Thyroid gland (tissue), 4 donors: ENCODE measurements around the gene MAP3K5. TPM values are rescaled to one million over a fixed set of nuclear protein-coding genes. Genes with fewer than 3 reads are reported as not detected.
A peak's percentile ranks its signal among the peaks of the same experiment; 100 is the strongest.

Experiments
- DNase-seq, 2 donors: peaks; one replicate each; pipeline ENCODE4 v3.0.0-alpha.2; 2019
- H3K27ac ChIP-seq, 3 donors: fragments of 200-600 bp; sonication (generic); 1 replicate in 2 of 3; 2 replicates in 1 of 3; pipeline ENCODE4 v1.5.1; 2016 to 2019; ENCODE audit warnings: mild to moderate bottlenecking in 1 of 3, moderate library complexity in 1 of 3
- H3K27me3 ChIP-seq: fragments of 200-600 bp; sonication (generic); one replicate; pipeline ENCODE4 v1.5.1; 2019
- H3K36me3 ChIP-seq, 2 donors: fragments of 200-600 bp; sonication (generic); one replicate each; pipeline ENCODE4 v1.5.1; 2016 to 2019
- H3K4me1 ChIP-seq, 2 donors: fragments of 200-600 bp; sonication (generic); one replicate each; pipeline ENCODE4 v1.5.1; 2017 to 2019
- H3K4me3 ChIP-seq, 3 donors: fragments of 200-600 bp; sonication (generic); replicated peaks in 1 of 3; 1 replicate in 2 of 3; 2 replicates in 1 of 3; pipeline ENCODE4 v1.5.1; 2016; ENCODE audit warnings: mild to moderate bottlenecking in 1 of 3
- H3K9me3 ChIP-seq: fragments of 200-600 bp; sonication (generic); one replicate; pipeline ENCODE4 v1.5.1; 2017
- CTCF ChIP-seq, 6 experiments: fragments of 200-600 bp in 3 of 6; fragments of 450-650 bp in 3 of 6; sonication (generic) in 3 of 6; IDR thresholded peaks; one replicate each; pipeline ENCODE4 v1.5.1; 2016 to 2019; ENCODE audit warnings: antibody characterized with exemption in 6 of 6, mild to moderate bottlenecking in 2 of 6, inconsistent platforms in 1 of 6, moderate library complexity in 1 of 6
- POLR2A ChIP-seq, 2 donors: fragments of 450-650 bp; IDR thresholded peaks; one replicate each; pipeline ENCODE4 v1.6.1; 2017; ENCODE audit warnings: antibody characterized with exemption in 2 of 2, mild to moderate bottlenecking in 2 of 2, moderate library complexity in 1 of 2
- WGBS, 2 donors: methylation state at CpG; one replicate each; pipeline ENCODE4 v1.1.5; 2017; 5-methylcytosine and 5-hydroxymethylcytosine counted together
- intact Hi-C: fragments of 100-400 bp; cut with DNase I; formaldehyde crosslinking; loops from one replicate; pipeline ENCODE4 v1.15.1; 2023
- total RNA-seq, 4 donors: library from RNA; depleted of rRNA; stranded (reverse); fragments of >200 nt; gene quantifications; one replicate each; pipeline ENCODE4 v1.2.3, GENCODE V29; 2016

Gene MAP3K5
- total RNA-seq, 4 donors from 2014 or later: 28.1 to 68.0 (median 46.5) TPM

GRCh38 chr6:136604328-136604825, 187.9 kb downstream of the MAP3K5 start:
- Histone ChIP-seq H3K27me3 (no peaks in the 10 kb centered on the region), H3K36me3 (no peaks in the 10 kb centered on the region), H3K4me1 (peaks cover 61 to 74% of the 10 kb centered on the region in 2 donors), H3K27ac (peak overlapping the region in 2 of 3 donors; percentile 68 to 78), H3K9me3 (no peaks in the 10 kb centered on the region), H3K4me3 (no peak overlapping the region)
- WGBS, 2 donors: 68 to 86% methylated on average over 1 of the region's 1 CpG
- DNase-seq: no peak
- intact Hi-C loops: no loop called here
- no peak for TF ChIP-seq CTCF (IDR thresholded peaks at IDR 0.05)
- TF ChIP-seq POLR2A (IDR thresholded peaks at IDR 0.05): no peak

- H3K4me3 ChIP-seq: no peak overlapping the region
- H3K36me3 ChIP-seq: no peaks in the 10 kb centered on the region
- H3K27me3 ChIP-seq: no peaks in the 10 kb centered on the region
- TF ChIP-seq CTCF (IDR thresholded peaks at IDR 0.05): no peak
- peak in 1 of 2 donors; percentile 16 for TF ChIP-seq POLR2A (IDR thresholded peaks at IDR 0.05)
- peaks cover 59 to 69% of the 10 kb centered on the region in 2 donors for H3K4me1 ChIP-seq
- H3K27ac ChIP-seq: peak overlapping the region; percentile 53 to 92 (median 70)
- intact Hi-C loops: no loop called here
- peak in 1 of 2 donors; percentile 10 for DNase-seq
- H3K9me3 ChIP-seq: no peaks in the 10 kb centered on the region
- WGBS, 2 donors: 27 to 33% methylated on average over 3 of the region's 3 CpGs
Measured at GRCh38 chr6:136600818-136601217, 191.5 kb downstream of the MAP3K5 start.

GRCh38 chr6:136599329-136600011, 192.8 kb downstream of the MAP3K5 start:
- intact Hi-C loops: no loop called here
- H3K4me3 ChIP-seq: no peak overlapping the region
- WGBS, 2 donors: 51 to 73% methylated on average over 10 of the region's 10 CpGs

GRCh38 chr6:136598048-136598447, 194.2 kb downstream of the MAP3K5 start:
- no peak for TF ChIP-seq POLR2A (IDR thresholded peaks at IDR 0.05)
- TF ChIP-seq CTCF (IDR thresholded peaks at IDR 0.05): no peak
- H3K36me3 ChIP-seq: no peaks in the 10 kb centered on the region

More at GRCh38 chr6:136599329-136600011, 192.8 kb downstream of the MAP3K5 start:
- Histone ChIP-seq H3K4me1 (peaks cover 48 to 60% of the 10 kb centered on the region in 2 donors), H3K27ac (peak overlapping the region in 2 of 3 donors; percentile 70 to 92), H3K27me3 (no peaks in the 10 kb centered on the region), H3K36me3 (no peaks in the 10 kb centered on the region), H3K9me3 (no peaks in the 10 kb centered on the region)
- peak in 1 of 2 donors; percentile 14 for DNase-seq
- TF ChIP-seq CTCF (IDR thresholded peaks at IDR 0.05) (no peak), POLR2A (IDR thresholded peaks at IDR 0.05) (peak in 1 of 2 donors; percentile 18)

GRCh38 chr6:136594671-136595070, 197.6 kb downstream of the MAP3K5 start:
- 97% methylated on average over 8 of the region's 8 CpGs for WGBS, 2 donors
- intact Hi-C loops: no loop called here

More at GRCh38 chr6:136598048-136598447, 194.2 kb downstream of the MAP3K5 start:
- DNase-seq: no peak
- Histone ChIP-seq H3K27ac (peak overlapping the region in 2 of 3 donors; percentile 70 to 92), H3K4me3 (no peak overlapping the region), H3K9me3 (no peaks in the 10 kb centered on the region), H3K27me3 (no peaks in the 10 kb centered on the region), H3K4me1 (peaks cover 38 to 52% of the 10 kb centered on the region in 2 donors)
- WGBS, 2 donors: 91 to 93% methylated on average over 3 of the region's 3 CpGs
- intact Hi-C loops: no loop called here

More at GRCh38 chr6:136594671-136595070, 197.6 kb downstream of the MAP3K5 start:
- Histone ChIP-seq H3K9me3 (no peaks in the 10 kb centered on the region), H3K4me3 (no peak overlapping the region), H3K4me1 (peaks cover 8 to 25% of the 10 kb centered on the region in 2 donors), H3K27ac (no peak overlapping the region), H3K27me3 (no peaks in the 10 kb centered on the region), H3K36me3 (peaks cover 19 to 23% of the 10 kb centered on the region in 2 donors)
- no peak for TF ChIP-seq POLR2A (IDR thresholded peaks at IDR 0.05)
- TF ChIP-seq CTCF (IDR thresholded peaks at IDR 0.05): no peak
- no peak for DNase-seq
